ENCODE measurements around the gene FDXR. TPM values are rescaled to one million over a fixed set of nuclear protein-coding genes. Genes with fewer than 3 reads are reported as not detected.
A peak's percentile ranks its signal among the peaks of the same experiment; 100 is the strongest.

The FDXR gene
- total and polyA plus RNA-seq, 2 donors (not counting 3 experiments of a cell fraction or from before 2014, with no cell fraction given), result 19.7 to 33.4 TPM

- dilution Hi-C loops (cut with MboI; ENCODE audit: extremely low pct_ligation_motif_present, low sequenced_read_pairs), result no loop called here
- H3K4me2 ChIP-seq (ENCODE audit: insufficient read depth, low read length), result peak overlapping the region; percentile 81
- POLR2A ChIA-PET, result interaction anchor here (1.5 kb wide), 1 partner anchor 18 kb away, joined by 7 read pairs; no protein-coding TSS in a partner anchor
- FAIRE-seq (peak; percentile 33), DNase-seq (ENCODE audit: low read depth, low spot score) (peak; percentile 15)
- intact Hi-C loops (cut with micrococcal nuclease), result loop anchor here (1.0 to 5.0 kb wide), 2 partner anchors 97 to 126 kb away; partner anchors contain the start of genes NAT9 and NHERF1
- no TSS peak for BruUV-seq (replicated peaks)
- peak overlapping the region; percentile 67 to 72 (median 70) for H3K4me3 ChIP-seq (replicated peaks in 1 of 3; ENCODE audit: insufficient read depth in 1 of 3, low read depth in 1 of 3, low read length in 3 of 3)
- peaks cover 17% of the 10 kb centered on the region for H3K4me1 ChIP-seq (ENCODE audit: control insufficient read depth, extremely low read depth, insufficient read depth, low read length)
- no peaks in the 10 kb centered on the region for H4K20me1 ChIP-seq (replicated peaks; ENCODE audit: control insufficient read depth, extremely low read depth, insufficient read depth, low read length)
- H3K9me1 ChIP-seq (replicated peaks; ENCODE audit: control insufficient read depth, extremely low read depth, insufficient read depth, low read length), result no peaks in the 10 kb centered on the region
- H3K27me3 ChIP-seq (ENCODE audit: control insufficient read depth in 2 of 2, insufficient read depth in 2 of 2, low read length in 2 of 2), result no peaks in the 10 kb centered on the region
- H3K9me3 ChIP-seq (replicated peaks; ENCODE audit: control insufficient read depth, insufficient read depth, low read length), result no peaks in the 10 kb centered on the region
- peak overlapping the region; percentile 42 for H2AFZ ChIP-seq (ENCODE audit: low read depth, low read length)
- H3K79me2 ChIP-seq (ENCODE audit: control insufficient read depth, insufficient read depth, low read length), result no peaks in the 10 kb centered on the region
- CTCF ChIA-PET, result interaction anchor here (1.1 to 2.4 kb wide), 5 partner anchors 11 to 217 kb away, joined by 3 to 29 read pairs (median 6); no protein-coding TSS in a partner anchor
- H3K9ac ChIP-seq (replicated peaks; ENCODE audit: extremely low read depth, insufficient read depth, low read length), result peak overlapping the region; percentile 91
- H3K27ac ChIP-seq (ENCODE audit: insufficient read depth, low read depth, low read length), result peak overlapping the region; percentile 75
- H3K36me3 ChIP-seq (ENCODE audit: control insufficient read depth in 2 of 2, extremely low read depth in 1 of 2, insufficient read depth in 2 of 2, low read length in 2 of 2), result no peaks in the 10 kb centered on the region
- TF ChIP-seq CTCF (IDR thresholded peaks at IDR 0.05; ENCODE audit: extremely low read depth in 1 of 2, insufficient read depth in 1 of 2, low read depth in 1 of 2, low read length in 2 of 2) (no peak), POLR2A (IDR thresholded peaks at IDR 0.05; ENCODE audit: low read depth, low read length) (no peak), POLR2AphosphoS5 (IDR thresholded peaks at IDR 0.05; ENCODE audit: insufficient read depth, low read depth, low read length) (no peak), EZH2 (IDR thresholded peaks at IDR 0.05; ENCODE audit: borderline replicate concordance, low read depth, low read length, severe bottlenecking) (no peak), FOS (IDR thresholded peaks at IDR 0.05; ENCODE audit: borderline replicate concordance, insufficient read depth, low read length) (no peak), GATA2 (IDR thresholded peaks at IDR 0.05; ENCODE audit: insufficient read depth, insufficient read length, low read depth, low read length) (no peak), JUN (IDR thresholded peaks at IDR 0.05; ENCODE audit: borderline replicate concordance, insufficient read depth, insufficient read length, low read depth) (no peak), MYC (IDR thresholded peaks at IDR 0.05; ENCODE audit: low read depth, low read length) (no peak), MAX (IDR thresholded peaks at IDR 0.05; ENCODE audit: insufficient read depth, insufficient read length) (no peak)
These were observed 1.2 kb upstream of the FDXR start for GRCh38 chr17:74873874-74874614.

Measured in endothelial cell of umbilical vein (primary cell).